Measurements from ENCODE around the gene GRPEL1.
A peak's percentile ranks its signal among the peaks of the same experiment; 100 is the strongest.

GRPEL1 gene

DNA sequence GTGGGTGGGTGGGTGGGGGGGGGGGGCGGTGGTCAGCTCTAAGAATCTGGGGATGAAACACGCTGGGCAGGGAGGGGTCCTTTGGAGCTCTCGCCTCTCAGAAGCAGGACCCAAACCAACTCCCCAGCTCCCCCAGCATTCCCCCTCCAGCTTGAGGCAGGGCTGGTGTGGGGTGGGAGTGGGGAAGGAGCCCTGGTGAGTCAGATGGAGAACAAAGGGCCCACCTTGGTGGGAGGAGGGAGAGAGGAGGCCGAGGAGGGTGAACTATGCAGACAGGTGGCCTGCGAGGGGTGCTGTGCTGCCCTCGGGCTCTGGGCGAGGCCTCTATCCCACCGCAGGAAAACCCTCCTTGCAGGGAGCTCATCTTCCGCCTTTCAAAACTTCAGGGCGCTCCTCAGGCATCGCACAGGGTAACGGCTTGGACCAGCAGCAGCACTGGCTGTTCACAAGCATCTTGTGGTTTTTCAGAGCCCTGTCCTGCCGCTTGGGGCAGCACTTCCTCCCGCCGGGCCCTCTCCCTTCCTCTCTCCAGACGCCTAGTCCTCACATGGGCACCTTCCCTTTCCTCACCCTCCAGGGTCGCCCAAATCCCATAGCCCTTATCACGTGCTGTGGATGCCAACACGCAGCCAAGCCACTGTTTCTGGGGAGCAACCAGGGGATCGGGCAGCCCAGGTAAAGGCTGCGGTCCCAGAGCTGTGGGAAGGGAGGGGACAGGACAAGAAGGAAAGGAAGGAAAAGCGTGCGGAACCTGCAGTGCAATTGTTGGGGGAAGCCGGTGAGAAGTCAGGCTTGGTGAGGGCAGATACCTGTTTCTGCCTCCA is 34.0 kb upstream of the GRPEL1 start:
- peak overlapping the region; percentile 73 for H3K27ac ChIP-seq
- no peak for TF ChIP-seq ZFX (IDR thresholded peaks at IDR 0.05)
- TF ChIP-seq, protein P1, sequence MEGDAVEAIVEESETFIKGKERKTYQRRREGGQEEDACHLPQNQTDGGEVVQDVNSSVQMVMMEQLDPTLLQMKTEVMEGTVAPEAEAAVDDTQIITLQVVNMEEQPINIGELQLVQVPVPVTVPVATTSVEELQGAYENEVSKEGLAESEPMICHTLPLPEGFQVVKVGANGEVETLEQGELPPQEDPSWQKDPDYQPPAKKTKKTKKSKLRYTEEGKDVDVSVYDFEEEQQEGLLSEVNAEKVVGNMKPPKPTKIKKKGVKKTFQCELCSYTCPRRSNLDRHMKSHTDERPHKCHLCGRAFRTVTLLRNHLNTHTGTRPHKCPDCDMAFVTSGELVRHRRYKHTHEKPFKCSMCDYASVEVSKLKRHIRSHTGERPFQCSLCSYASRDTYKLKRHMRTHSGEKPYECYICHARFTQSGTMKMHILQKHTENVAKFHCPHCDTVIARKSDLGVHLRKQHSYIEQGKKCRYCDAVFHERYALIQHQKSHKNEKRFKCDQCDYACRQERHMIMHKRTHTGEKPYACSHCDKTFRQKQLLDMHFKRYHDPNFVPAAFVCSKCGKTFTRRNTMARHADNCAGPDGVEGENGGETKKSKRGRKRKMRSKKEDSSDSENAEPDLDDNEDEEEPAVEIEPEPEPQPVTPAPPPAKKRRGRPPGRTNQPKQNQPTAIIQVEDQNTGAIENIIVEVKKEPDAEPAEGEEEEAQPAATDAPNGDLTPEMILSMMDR (conservative IDR thresholded peaks at IDR 0.05): peak; percentile 82

DNA sequence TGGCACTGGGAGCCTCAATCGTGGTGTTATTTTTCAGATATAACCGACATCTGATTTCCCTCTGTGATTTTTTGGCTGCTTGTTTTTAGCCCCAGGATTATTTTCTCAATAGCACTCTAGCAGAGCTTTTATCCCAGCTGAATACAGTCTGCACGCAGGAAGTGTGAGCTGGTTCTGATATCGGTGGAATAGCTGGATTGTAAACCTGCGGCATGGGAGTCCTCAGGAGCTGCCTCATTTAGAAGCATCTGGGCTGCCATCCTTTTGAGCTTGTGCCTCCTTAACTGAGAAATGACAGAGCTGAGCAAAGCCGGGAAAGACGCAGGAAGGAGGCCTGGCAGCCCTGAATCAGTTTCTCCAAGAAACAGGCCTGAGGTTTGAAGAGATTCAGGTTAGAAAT is 28.4 kb upstream of the GRPEL1 start:
- no peak for TF ChIP-seq ZFX (IDR thresholded peaks at IDR 0.05)
- TF ChIP-seq, protein P1 (conservative IDR thresholded peaks at IDR 0.05): no peak
- H3K27ac ChIP-seq: no peak overlapping the region

DNA sequence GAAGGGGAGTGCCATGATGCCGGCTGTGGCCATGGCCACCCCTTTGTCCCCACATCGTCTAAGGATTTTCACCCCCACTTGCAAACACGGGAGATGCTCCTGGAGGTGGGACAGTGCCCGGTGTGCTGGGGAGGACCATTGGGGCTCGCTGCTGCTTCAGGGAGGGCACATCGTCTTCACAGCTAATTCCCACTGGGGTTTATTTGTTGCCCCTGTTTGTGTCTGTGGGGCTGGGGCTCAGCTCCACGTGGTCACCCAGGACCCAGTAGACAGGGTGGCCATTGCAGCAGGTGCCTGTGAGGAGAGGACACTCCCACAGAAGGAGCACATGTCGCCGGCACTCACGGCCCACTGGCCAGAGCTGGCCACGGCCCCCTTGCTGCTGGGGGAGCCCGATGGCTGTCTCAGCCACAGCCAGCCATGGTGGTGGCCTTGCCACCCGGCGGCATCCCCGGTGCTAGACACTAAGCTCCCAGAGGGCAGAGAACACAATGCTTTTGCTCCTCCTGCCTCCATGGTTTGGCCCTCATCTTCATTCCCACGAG is 27.8 kb upstream of the GRPEL1 start:
- TF ChIP-seq, protein P1 (conservative IDR thresholded peaks at IDR 0.05): no peak
- TF ChIP-seq ZFX (IDR thresholded peaks at IDR 0.05): no peak
- H3K27ac ChIP-seq: no peak overlapping the region

DNA sequence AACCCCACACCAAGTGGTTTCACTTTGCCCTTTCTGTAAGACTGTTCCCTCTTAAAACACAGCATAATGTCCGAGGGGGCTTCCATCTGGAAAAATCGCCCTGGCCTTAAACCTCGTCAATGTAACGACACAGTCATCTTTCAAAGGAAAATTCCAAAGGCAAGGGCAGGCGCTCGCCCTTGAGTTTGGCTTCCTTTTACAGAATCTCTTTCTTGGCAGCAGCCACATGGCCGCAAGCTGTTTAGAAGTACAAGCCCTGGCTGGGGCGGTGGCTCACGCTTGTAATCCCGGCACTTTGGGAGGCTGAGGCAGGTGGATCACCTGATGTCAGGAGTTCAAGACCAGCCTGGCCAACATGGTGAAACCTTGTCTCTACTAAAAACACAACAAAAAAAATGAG is 27.1 kb upstream of the GRPEL1 start:
- no peak overlapping the region for H3K27ac ChIP-seq
- no peak for TF ChIP-seq ZFX (IDR thresholded peaks at IDR 0.05)
- TF ChIP-seq, protein P1 (conservative IDR thresholded peaks at IDR 0.05): no peak

DNA sequence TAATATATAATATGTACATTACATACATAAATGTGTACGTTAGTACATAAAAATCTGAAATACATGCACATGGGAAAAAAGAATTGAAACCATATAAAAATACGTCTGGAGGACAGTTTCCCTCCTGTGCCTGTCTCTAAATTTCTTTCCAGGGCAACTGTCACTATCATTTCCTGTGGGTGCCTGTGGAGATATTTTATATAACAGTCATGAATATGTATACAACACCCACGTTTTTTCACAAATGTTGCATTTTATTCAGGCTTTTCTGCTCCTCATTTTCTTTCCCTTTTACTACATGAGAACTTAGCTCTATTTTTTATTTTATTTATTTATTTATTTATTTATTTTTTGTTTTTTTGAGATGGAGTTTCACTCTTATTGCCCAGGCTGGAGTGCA is 24.2 kb upstream of the GRPEL1 start:
- no peak for TF ChIP-seq ZFX (IDR thresholded peaks at IDR 0.05)
- TF ChIP-seq, protein P1 (conservative IDR thresholded peaks at IDR 0.05): no peak
- H3K27ac ChIP-seq: no peak overlapping the region

DNA sequence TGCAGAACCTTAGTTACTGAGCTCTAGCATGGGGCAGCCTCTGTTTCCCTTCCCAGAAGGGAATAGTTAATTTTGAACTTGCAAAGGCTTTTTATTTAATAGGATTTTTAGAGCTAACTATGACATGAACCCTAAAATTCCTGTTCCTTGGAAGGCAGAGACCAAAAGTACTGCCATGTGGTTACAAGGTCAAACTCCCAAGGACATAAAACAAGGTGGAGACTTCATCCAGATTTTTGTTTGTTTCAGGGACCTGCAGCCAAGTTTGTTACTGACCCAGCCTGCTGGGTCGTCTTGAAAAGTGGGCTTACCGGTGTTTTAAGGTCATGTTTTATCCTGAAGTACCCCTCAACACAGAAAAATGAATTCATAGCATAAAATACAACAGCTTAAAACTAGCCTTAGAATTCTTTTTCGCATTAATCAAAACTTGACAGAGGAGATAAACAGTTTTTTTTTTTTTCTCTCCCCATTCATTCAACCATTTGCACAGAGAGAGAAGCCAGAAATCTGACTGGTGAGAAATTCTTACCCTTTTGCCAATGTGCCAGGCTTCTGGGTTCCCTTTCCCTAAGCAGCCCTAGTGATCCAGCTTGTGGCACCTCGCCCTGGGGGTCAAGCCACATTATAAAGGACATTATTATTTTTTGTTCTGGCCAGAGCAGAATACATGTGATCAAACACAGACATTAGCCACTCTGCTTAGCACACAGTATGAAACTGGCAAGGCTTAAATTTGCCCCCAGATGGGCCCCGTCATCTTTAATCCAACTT is 21.5 kb upstream of the GRPEL1 start:
- TF ChIP-seq, protein P1 (conservative IDR thresholded peaks at IDR 0.05): no peak
- no peak for TF ChIP-seq ZFX (IDR thresholded peaks at IDR 0.05)
- no peak overlapping the region for H3K27ac ChIP-seq

DNA sequence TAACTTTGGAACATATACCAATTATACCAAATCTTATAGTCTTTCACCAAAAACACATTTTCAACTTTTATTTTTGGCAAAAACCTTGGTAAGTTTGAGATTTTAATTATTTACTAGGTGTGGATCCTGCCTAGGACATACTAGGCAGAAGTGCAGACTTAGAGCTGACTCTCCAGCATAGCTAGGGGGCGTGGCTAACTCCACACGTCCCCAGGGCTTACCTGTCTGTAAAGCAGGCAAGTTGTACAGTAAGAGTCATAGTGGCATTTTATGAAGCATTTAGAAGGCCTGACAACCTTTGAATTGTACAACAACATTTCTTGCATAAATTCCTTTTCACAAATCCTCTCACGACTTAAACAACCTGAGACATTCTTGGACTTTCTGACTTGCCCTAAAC is 19.2 kb upstream of the GRPEL1 start:
- TF ChIP-seq, protein P1 (conservative IDR thresholded peaks at IDR 0.05): no peak
- no peak for TF ChIP-seq ZFX (IDR thresholded peaks at IDR 0.05)
- no peak overlapping the region for H3K27ac ChIP-seq

Measured in C4-2B (cell line).